GM21723 (cell line): ENCODE data around the gene MKRN1.
"Not testable (repeated sequence)": the region's sequence is repeated elsewhere in the genome, so short reads cannot be mapped to it uniquely, and the experiment has no call there.

ENCODE experiments used
- ATAC-seq: cut with Tn5 transposase; IDR thresholded peaks from one replicate; pipeline ENCODE4 v1.9.1; 2021; ENCODE audit warnings: mild to moderate bottlenecking, moderate library complexity; ENCODE audit not compliant: unreplicated experiment

MKRN1 gene

GRCh38 chr7:140485500-140486265 is 6.4 kb upstream of the MKRN1 start:
- no peak for ATAC-seq

GRCh38 chr7:140484951-140485499 is 5.7 kb upstream of the MKRN1 start:
- ATAC-seq: no peak

DNA sequence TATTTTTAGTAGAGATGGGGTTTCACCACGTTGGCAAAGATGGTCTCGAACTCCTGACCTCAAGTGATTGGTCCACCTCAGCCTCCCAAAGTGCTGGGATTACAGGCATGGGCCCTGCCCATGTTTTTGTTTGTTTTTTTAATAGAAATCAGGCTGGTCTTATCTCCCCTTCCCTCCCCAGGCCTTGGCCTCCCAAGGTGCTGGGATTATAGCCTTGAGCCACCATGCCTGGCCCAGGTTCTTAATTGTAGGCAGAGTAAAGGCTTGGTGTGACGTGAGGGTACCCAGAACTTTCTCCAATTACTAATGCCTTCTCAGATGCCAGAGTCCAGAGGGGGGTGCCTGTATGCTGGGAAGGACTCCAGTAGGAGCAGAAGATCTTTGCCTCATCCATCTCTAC is 5.2 kb upstream of the MKRN1 start:
- no peak for ATAC-seq

- ATAC-seq: no peak
These were observed 407 bp upstream of the MKRN1 start for GRCh38 chr7:140479739-140480084.

GRCh38 chr7:140478246-140479061 is 851 bp downstream of the MKRN1 start:
- ATAC-seq: peak; percentile 27

- ATAC-seq: no peak
These were observed 2.5 kb downstream of the MKRN1 start for GRCh38 chr7:140476698-140477261.

GRCh38 chr7:140475747-140476333 is 3.5 kb downstream of the MKRN1 start:
- no peak for ATAC-seq

GRCh38 chr7:140463111-140463510 is 16.2 kb downstream of the MKRN1 start:
- ATAC-seq: no peak

GRCh38 chr7:140458916-140459315 is 20.4 kb downstream of the MKRN1 start:
- no peak for ATAC-seq

- no peak for ATAC-seq
These were observed 21.1 kb downstream of the MKRN1 start for GRCh38 chr7:140458201-140458600.

DNA sequence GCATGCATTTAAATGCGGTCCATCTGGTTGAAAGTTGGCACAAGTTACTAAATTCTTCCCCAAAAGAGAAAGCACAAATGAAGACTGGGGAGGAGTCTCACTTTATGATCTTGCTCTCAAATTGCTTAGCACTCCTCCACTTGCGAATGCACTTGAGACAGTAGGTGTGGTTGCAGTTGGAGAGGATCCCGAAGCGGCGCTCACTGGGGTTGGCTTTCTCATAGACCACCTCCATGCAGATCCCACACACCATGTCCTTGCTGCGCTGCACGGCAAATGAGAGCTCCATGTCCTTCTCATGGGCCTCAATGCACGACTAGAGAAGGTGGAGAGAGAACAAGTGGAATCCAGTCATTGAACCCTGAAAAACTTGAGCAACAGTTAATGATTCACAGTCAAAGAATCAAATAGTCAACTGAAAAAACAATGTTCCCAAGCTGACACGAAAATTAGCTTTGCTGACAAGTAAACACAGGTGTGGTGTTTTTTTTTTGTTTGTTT is 22.7 kb downstream of the MKRN1 start:
- ATAC-seq: no peak

- no peak for ATAC-seq
These were observed 23.6 kb downstream of the MKRN1 start for GRCh38 chr7:140455743-140456142.

GRCh38 chr7:140454657-140455015 is 24.7 kb downstream of the MKRN1 start:
- no peak for ATAC-seq

GRCh38 chr7:140453785-140454656 is 25.3 kb downstream of the MKRN1 start:
- not testable (repeated sequence) for ATAC-seq

DNA sequence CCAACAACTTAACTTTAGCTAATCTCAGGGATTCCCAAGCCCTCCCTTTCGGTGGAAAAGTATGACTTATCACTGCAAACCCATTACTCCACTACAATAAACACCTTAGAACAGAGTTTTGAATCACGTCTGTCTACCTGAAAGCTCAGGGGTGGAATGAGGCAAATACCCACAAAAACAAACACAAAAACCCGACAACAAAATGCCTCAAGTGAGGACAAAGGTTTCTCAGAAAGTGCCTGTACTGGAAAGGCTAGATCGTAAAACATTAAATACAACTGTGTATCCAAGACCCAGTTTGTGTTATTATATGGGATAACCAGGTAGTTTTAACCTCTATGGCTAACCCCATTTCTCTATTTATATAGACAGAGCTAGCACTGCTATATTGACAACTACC is 26.0 kb downstream of the MKRN1 start:
- no peak for ATAC-seq

DNA sequence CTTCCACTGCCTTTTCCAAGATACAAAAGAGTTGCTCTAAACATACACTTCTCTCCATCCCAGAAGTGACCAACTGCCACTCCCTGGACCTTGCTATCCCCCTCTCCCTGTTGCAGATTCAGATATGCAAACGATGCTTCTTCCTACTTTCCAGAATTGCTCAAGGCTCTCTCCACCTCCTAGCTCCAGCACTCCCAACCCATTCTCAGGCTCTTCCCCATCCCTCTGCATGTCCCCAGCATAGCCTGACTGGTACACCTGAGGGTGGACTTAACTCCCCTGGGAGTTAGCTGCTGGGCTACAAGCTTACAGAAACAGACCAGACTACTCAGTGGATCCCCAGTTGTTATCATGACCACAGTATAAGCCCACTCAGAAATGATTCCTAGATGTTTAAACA is 27.6 kb downstream of the MKRN1 start:
- ATAC-seq: no peak

DNA sequence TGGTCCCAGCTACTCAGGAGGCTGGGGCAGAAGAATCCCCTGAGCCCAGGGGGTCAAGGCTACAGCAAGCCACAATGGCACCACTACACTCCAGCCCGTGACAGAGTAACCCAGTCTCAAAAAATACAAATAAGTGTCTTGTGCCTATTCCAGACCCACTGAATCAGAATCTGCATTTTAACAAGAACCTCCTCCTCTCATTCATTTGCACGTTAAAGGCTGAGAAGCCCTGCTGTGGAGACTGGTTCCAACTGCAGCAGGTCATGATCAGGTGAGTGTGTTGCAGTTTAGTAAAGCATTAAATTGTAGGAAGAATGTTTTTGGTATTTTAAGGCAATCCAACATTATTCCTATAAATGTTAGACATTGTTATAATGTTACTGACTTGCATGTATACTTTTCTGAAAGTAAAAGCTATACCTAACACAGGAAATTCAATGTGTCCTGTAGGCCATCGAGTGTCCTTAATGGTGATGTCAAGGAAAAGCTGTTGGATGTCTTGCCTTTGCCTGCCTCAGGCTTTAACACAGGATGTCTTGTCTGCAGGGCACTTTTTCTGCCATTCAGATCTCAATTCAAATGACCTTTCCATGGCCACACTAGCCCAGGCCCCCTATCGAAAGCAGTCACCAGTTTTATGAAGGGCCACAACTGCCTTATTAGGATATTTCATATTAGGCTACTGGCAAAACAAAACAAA is 30.4 kb downstream of the MKRN1 start:
- ATAC-seq: no peak

- no peak for ATAC-seq
These were observed 31.5 kb downstream of the MKRN1 start for GRCh38 chr7:140447841-140448240.

DNA sequence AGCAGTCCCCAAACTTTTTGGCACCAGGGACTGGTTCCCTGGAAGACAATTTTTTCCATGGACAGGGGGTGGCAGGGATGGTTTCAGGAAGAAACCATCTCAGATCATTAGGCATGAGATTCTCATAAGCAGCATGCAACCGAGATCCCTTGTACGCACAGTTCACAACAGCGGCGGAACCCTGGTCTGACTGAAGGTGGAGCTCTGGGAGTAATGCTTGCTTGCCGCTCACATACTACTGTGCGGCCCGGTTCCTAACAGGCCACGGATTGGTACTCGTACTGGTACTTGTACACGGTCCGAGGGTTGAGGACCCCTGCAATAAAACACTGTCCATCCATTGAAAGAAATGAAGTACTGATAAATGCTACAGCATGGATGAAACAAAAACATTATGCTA is 32.8 kb downstream of the MKRN1 start:
- no peak for ATAC-seq

- no peak for ATAC-seq
These were observed 37.8 kb downstream of the MKRN1 start for GRCh38 chr7:140441519-140441918.
